Heart right ventricle (tissue), 16 donors: ENCODE results near the gene NDUFAF2. TPM values are rescaled to one million over a fixed set of nuclear protein-coding genes. Genes with fewer than 3 reads are reported as not detected.
A peak's percentile ranks its signal among the peaks of the same experiment; 100 is the strongest.

Source experiments
- ATAC-seq, 8 donors: fragments of 200-7000 bp; cut with Tn5 transposase; one replicate each; pipeline ENCODE4 v1.9.1; 2020; ENCODE audit warnings: mild to moderate bottlenecking in 8 of 8, moderate library complexity in 8 of 8, moderate number of reproducible peaks in 1 of 8
- DNase-seq, 2 donors: peaks; one replicate each; pipeline ENCODE4 v3.0.0-alpha.2; 2020
- H3K27ac ChIP-seq, 10 donors: fragments of 200-600 bp; sonication (generic) in 2 of 10; one replicate each; pipeline versions ENCODE4 v1.5.0 to v1.8.0; 2020 to 2022; ENCODE audit warnings: mild to moderate bottlenecking in 3 of 10
- H3K27me3 ChIP-seq, 7 donors: fragments of 200-600 bp; one replicate each; pipeline ENCODE4 v1.8.0; 2021 to 2022; ENCODE audit warnings: mild to moderate bottlenecking in 2 of 7
- H3K36me3 ChIP-seq, 9 donors: fragments of 200-600 bp; sonication (generic) in 1 of 9; one replicate each; pipeline versions ENCODE4 v1.5.0 to v1.8.0; 2020 to 2022; ENCODE audit warnings: mild to moderate bottlenecking in 2 of 9
- H3K4me1 ChIP-seq, 9 donors: fragments of 200-600 bp; sonication (generic) in 1 of 9; one replicate each; pipeline versions ENCODE4 v1.5.0 to v1.8.0; 2020 to 2022; ENCODE audit warnings: mild to moderate bottlenecking in 4 of 9
- H3K4me3 ChIP-seq, 10 donors: fragments of 200-600 bp; sonication (generic) in 2 of 10; one replicate each; pipeline versions ENCODE4 v1.5.0 to v1.8.0; 2020 to 2022; ENCODE audit warnings: mild to moderate bottlenecking in 7 of 10, moderate library complexity in 2 of 10
- H3K9me3 ChIP-seq, 11 donors: fragments of 200-600 bp in 10 of 11; sonication (generic) in 2 of 11; one replicate each; pipeline versions ENCODE4 v1.5.0 to v1.8.0; 2013 to 2022; ENCODE audit warnings: mild to moderate bottlenecking in 2 of 11, control low read depth in 1 of 11, moderate library complexity in 1 of 11
- WGBS, 2 donors: extraction: QIAGEN DNeasy Blood & Tissue Kit; methylation state at CpG; one replicate each; pipeline ENCODE4 v1.1.7; 2013; ENCODE audit warnings: inconsistent platforms in 1 of 2; 5-methylcytosine and 5-hydroxymethylcytosine counted together
- intact Hi-C, 10 donors: fragments of 100-400 bp; cut with DNase I; formaldehyde crosslinking; loops; one replicate each; pipeline versions ENCODE4 v1.11.1 to v1.14.2; 2022
- polyA plus RNA-seq, 2 donors: library from polyadenylated mRNA; stranded (reverse); fragments of 200-250 nt; gene quantifications; one replicate each; pipeline ENCODE4 v1.2.3, GENCODE V29; 2013
- total RNA-seq, 10 donors: library from RNA; stranded (reverse); fragmentation: NEBNext Ultra II Directional in 3 of 10; extraction: Animal tissue kit (Norgen Biotek cat#: 25700) in 3 of 10; gene quantifications; one replicate each; pipeline versions ENCODE4 v1.2.1 to v1.2.4, GENCODE V29; 2021 to 2023
- TF ChIP-seq, protein P1 (sequence below), 9 donors: fragments of 200-600 bp; sonication (generic) in 2 of 9; IDR thresholded peaks; one replicate each; pipeline versions ENCODE4 v1.5.0 to v1.8.0; 2021 to 2022; ENCODE audit warnings: antibody characterized with exemption in 9 of 9, mild to moderate bottlenecking in 5 of 9, moderate library complexity in 1 of 9
- donor health status: Arrhythmogenic right ventricular cardiomyopathy.
- donor health status: ischemic (EF 13 %, LVEDD 7.1; RV severe dilation, severe dysfunction).
- donor health status: healthy with polysubstance abuse.
- donor health status: DM: no; HTN: yes; CAD: no.
- donor health status: DM: no; HTN: no; CAD: no.
- donor health status: ischemic (EF 25% LVEDD 6.9; RV normal size, moderate dysfunction).
- donor health status: ischemic (EF 25% LVEDD 5.7; RV mildly dilated, moderate dysfunction).
- donor health status: healthy.
- donor health status: DM: yes; HTN: yes; CAD: no.
- donor health status: Ischemic cardiomyopathy.
- donor health status: ischemic (EF 35%, LVEDD 5.7; RV mildly dilated, moderate dysfunction).
- donor health status: nonischemic (EF 11% LVEDD 7.7; RV severe dilation, severe dysfunction).
- donor health status: DM: yes; HTN: yes; CAD: no.
- donor health status: PGD.
- donor health status: ischemic (EF 29% LVEDD 5.4; RV normal size, mild dysfunction).
- donor health status: nonischemic (EF 23%, LVEDD 6.1; RV moderate dilation, normal function).

Gene NDUFAF2
- total and polyA plus RNA-seq, 12 donors: 23.0 to 96.5 (median 32.0) TPM

DNA sequence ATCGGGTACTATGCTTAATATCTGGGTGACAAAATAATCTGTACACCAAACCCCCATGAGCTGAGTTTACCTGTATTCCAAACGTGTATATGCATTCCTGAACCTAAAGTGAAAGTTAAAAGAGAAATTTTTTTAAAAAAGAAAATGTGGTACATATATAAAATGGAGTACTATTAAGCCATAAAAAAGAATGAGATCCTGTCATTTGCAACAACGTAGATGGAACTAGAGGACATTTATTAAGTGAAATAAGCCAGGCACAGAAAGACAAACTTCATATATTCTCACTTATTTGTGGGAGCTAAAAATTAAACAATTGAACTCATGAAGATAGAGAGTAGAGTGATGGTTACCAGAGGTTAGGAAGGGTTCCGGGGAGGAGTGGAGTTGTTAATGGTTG lies 44.8 kb downstream of the NDUFAF2 start:
- Histone ChIP-seq H3K4me3 (no peak overlapping the region), H3K9me3 (peaks cover 0 to 47% (median 0%) of the 10 kb centered on the region in 11 donors), H3K27me3 (no peaks in the 10 kb centered on the region), H3K27ac (no peak overlapping the region), H3K4me1 (peaks cover 0 to 29% (median 8%) of the 10 kb centered on the region in 9 donors), H3K36me3 (no peaks in the 10 kb centered on the region)
- TF ChIP-seq, protein P1, sequence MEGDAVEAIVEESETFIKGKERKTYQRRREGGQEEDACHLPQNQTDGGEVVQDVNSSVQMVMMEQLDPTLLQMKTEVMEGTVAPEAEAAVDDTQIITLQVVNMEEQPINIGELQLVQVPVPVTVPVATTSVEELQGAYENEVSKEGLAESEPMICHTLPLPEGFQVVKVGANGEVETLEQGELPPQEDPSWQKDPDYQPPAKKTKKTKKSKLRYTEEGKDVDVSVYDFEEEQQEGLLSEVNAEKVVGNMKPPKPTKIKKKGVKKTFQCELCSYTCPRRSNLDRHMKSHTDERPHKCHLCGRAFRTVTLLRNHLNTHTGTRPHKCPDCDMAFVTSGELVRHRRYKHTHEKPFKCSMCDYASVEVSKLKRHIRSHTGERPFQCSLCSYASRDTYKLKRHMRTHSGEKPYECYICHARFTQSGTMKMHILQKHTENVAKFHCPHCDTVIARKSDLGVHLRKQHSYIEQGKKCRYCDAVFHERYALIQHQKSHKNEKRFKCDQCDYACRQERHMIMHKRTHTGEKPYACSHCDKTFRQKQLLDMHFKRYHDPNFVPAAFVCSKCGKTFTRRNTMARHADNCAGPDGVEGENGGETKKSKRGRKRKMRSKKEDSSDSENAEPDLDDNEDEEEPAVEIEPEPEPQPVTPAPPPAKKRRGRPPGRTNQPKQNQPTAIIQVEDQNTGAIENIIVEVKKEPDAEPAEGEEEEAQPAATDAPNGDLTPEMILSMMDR (IDR thresholded peaks at IDR 0.05): no peak
- intact Hi-C loops: no loop called here
- ATAC-seq (no peak), DNase-seq (no peak)
- WGBS, 2 donors: 79 to 94% methylated on average over 4 of the region's 4 CpGs

DNA sequence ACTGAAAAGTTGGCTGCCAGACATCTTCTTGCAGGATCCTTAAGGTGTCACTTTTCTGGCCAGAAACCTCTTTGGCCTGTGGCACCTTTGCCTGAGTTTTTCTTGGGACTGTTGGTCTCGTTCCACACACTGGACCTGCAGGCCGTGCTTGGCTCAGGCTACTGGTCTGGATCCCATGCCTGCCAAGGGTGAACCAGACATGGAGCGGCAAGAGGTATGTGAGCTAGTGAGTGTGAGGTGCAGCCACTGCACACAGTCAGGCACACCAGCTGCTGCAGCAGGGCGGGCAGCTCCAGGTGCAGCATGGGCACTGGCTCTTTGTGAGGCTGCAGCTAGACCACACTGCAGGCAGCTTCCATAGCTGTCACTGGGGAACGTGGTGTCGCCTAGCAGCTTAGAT lies 47.9 kb downstream of the NDUFAF2 start:
- Histone ChIP-seq H3K9me3 (peaks cover 0 to 28% (median 0%) of the 10 kb centered on the region in 11 donors), H3K27ac (peak overlapping the region in 3 of 10 donors; percentile 6 to 70 (median 30)), H3K27me3 (no peaks in the 10 kb centered on the region), H3K4me1 (peaks cover 0 to 27% (median 10%) of the 10 kb centered on the region in 9 donors), H3K4me3 (no peak overlapping the region), H3K36me3 (no peaks in the 10 kb centered on the region)
- intact Hi-C loops: no loop called here
- WGBS, 2 donors: 50 to 72% methylated on average over 6 of the region's 6 CpGs
- peak; percentile 76 to 94 (median 86) for ATAC-seq
- DNase-seq: peak; percentile 43 to 44
- TF ChIP-seq, protein P1 (IDR thresholded peaks at IDR 0.05): no peak

DNA sequence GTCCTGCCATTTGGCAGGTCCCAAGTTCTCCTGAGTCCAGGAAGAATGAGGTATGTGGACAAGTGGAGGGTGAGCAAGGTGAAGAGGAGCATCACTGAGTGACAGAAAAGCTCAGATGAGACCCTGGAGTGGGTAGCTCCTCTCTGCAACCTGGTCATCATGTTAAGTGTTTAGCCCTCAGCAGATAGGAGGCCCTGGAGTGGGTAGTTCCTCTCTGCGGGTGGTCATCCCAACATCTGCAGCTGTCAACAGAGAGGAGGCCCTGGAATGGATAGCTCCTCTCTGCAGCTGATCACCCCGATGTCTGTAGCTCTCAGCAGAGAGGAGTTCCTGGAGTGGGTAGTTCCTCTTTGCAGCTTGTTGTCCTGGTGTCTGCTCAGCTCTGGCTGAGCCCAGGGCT lies 48.4 kb downstream of the NDUFAF2 start:
- Histone ChIP-seq H3K4me3 (no peak overlapping the region), H3K27ac (peak overlapping the region in 5 of 10 donors; percentile 6 to 70 (median 29)), H3K9me3 (peaks cover 0 to 24% (median 0%) of the 10 kb centered on the region in 11 donors), H3K4me1 (peaks cover 0 to 32% (median 13%) of the 10 kb centered on the region in 9 donors), H3K36me3 (no peaks in the 10 kb centered on the region), H3K27me3 (no peaks in the 10 kb centered on the region)
- no peak for DNase-seq
- TF ChIP-seq, protein P1 (IDR thresholded peaks at IDR 0.05): no peak
- intact Hi-C loops: no loop called here
- peak in 1 of 8 donors; percentile 10 for ATAC-seq
- WGBS, 2 donors: 84% methylated on average over 2 of the region's 2 CpGs

DNA sequence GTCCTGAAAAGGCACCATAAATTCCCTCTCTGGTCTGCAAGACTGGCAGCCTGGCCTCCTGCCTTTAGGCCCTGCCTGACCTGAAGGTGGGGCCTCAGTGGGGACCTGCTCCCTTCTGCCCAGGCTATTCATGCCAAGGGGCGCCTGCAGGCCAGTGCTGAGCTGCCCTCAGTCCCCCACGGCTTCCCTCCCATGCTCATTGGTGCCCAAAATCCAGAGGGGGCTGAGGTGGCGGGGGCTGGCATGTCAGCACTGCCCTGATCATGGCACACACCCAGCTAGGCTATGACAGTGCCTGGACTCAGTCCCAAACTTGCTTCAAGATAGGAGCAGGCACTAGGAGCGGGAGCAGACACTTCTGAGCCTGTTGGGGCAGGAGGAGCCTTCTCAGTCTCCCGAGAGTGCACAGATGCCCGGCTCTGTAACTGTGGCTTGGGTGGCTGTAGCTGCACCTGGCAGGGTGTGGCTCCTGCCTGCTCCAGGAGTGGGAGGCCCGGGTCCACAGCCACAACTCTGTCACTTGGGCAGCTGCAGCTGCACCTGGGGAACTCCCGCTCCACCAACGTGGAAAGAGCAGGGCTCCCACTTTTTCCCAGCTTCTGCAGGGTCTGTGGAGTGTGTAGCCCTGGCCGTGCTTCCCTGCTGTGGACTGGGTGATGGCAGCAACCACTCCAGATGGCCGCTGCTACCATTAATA lies 49.0 kb downstream of the NDUFAF2 start:
- H3K9me3 ChIP-seq: peaks cover 0 to 21% (median 0%) of the 10 kb centered on the region in 11 donors
- H3K27me3 ChIP-seq: no peaks in the 10 kb centered on the region
- ATAC-seq: peak; percentile 72 to 94 (median 88)
- WGBS, 2 donors: 56 to 74% methylated on average over 11 of the region's 11 CpGs
- H3K27ac ChIP-seq: peak overlapping the region in 4 of 10 donors; percentile 15 to 70 (median 30)
- H3K4me3 ChIP-seq: no peak overlapping the region
- no peaks in the 10 kb centered on the region for H3K36me3 ChIP-seq
- intact Hi-C loops: no loop called here
- TF ChIP-seq, protein P1 (IDR thresholded peaks at IDR 0.05): no peak
- peaks cover 0 to 36% (median 15%) of the 10 kb centered on the region in 9 donors for H3K4me1 ChIP-seq
- DNase-seq: peak; percentile 42 to 43
